RKO (cell line): Measurements from ENCODE around the gene POLR1H.
"Not testable (repeated sequence)": the region's sequence is repeated elsewhere in the genome, so short reads cannot be mapped to it uniquely, and the experiment has no call there.

Experiments
- DNase-seq: peaks from one replicate; pipeline ENCODE4 v3.0.0-alpha.2; 2016; ENCODE audit warnings: low spot score

Gene POLR1H

GRCh38 chr6:30061092-30061857 is at the start of gene POLR1H:
Gene POLR1H, plus strand, starts transcription at chr6:30061265. Its CDS starts 260 bp downstream, at chr6:30061525.
- peak; percentile 98 for DNase-seq

- no peak for DNase-seq
These were observed 47.7 kb upstream of the POLR1H start for GRCh38 chr6:30013291-30013922.

GRCh38 chr6:30019819-30020218 is 41.2 kb upstream of the POLR1H start:
- DNase-seq: no peak

- DNase-seq: no peak
These were observed 40.4 kb upstream of the POLR1H start for GRCh38 chr6:30020626-30021025.

GRCh38 chr6:30022189-30022588 is 38.9 kb upstream of the POLR1H start:
- DNase-seq: no peak

- DNase-seq: not testable (repeated sequence)
These were observed 38.4 kb upstream of the POLR1H start for GRCh38 chr6:30022712-30023111.

- DNase-seq: no peak
These were observed 35.9 kb upstream of the POLR1H start for GRCh38 chr6:30025186-30025585.

- DNase-seq: no peak
These were observed 31.5 kb upstream of the POLR1H start for GRCh38 chr6:30029588-30029987.

- no peak for DNase-seq
These were observed 29.7 kb upstream of the POLR1H start for GRCh38 chr6:30031381-30031780.

- DNase-seq: not testable (repeated sequence)
These were observed 27.6 kb upstream of the POLR1H start for GRCh38 chr6:30033440-30033839.

- no peak for DNase-seq
These were observed 25.3 kb upstream of the POLR1H start for GRCh38 chr6:30035784-30036183.

GRCh38 chr6:30037182-30037788 is 23.8 kb upstream of the POLR1H start:
- peak; percentile 56 for DNase-seq

GRCh38 chr6:30041221-30041620 is 19.8 kb upstream of the POLR1H start:
- DNase-seq: no peak

- no peak for DNase-seq
These were observed 19.2 kb upstream of the POLR1H start for GRCh38 chr6:30041821-30042220.

- DNase-seq: no peak
These were observed 18.6 kb upstream of the POLR1H start for GRCh38 chr6:30042476-30042875.

GRCh38 chr6:30042914-30043313 is 18.2 kb upstream of the POLR1H start:
- no peak for DNase-seq

- DNase-seq: no peak
These were observed 17.3 kb upstream of the POLR1H start for GRCh38 chr6:30043744-30044143.

GRCh38 chr6:30044630-30045029 is 16.4 kb upstream of the POLR1H start:
- peak; percentile 61 for DNase-seq

GRCh38 chr6:30047220-30047619 is 13.8 kb upstream of the POLR1H start:
- DNase-seq: no peak

GRCh38 chr6:30053682-30054081 is 7.4 kb upstream of the POLR1H start:
- DNase-seq: no peak

GRCh38 chr6:30055513-30055912 is 5.6 kb upstream of the POLR1H start:
- DNase-seq: no peak

GRCh38 chr6:30060606-30061091 is 416 bp upstream of the POLR1H start:
- peak; percentile 74 for DNase-seq

GRCh38 chr6:30061858-30062458 is 893 bp downstream of the POLR1H start:
- peak; percentile 62 for DNase-seq
